Trophoblast cell (in vitro differentiated cells and primary cell): ENCODE results near the gene MAN1C1.
A peak's percentile ranks its signal among the peaks of the same experiment; 100 is the strongest.

Experiments
- DNase-seq, 2 donors: peaks; one replicate each; pipeline ENCODE4 v3.0.0-alpha.2; 2016
- H2AFZ ChIP-seq: 2 replicates; pipeline ENCODE4 v1.6.1; 2013; ENCODE audit warnings: low read length, moderate library complexity, mild to moderate bottlenecking; ENCODE audit not compliant: insufficient read depth, poor library complexity
- H2AK5ac ChIP-seq: 2 replicates; pipeline ENCODE4 v1.6.1; 2013; ENCODE audit warnings: mild to moderate bottlenecking, low read length
- H2BK120ac ChIP-seq: 2 replicates; pipeline ENCODE4 v1.6.1; 2013; ENCODE audit warnings: low read length, mild to moderate bottlenecking, moderate library complexity; ENCODE audit not compliant: insufficient read depth, poor library complexity
- H2BK12ac ChIP-seq: 2 replicates; pipeline ENCODE4 v1.6.1; 2013; ENCODE audit warnings: mild to moderate bottlenecking, low read length, moderate library complexity
- H2BK5ac ChIP-seq: 2 replicates; pipeline ENCODE4 v1.6.1; 2013; ENCODE audit warnings: low read length, low read depth, moderate library complexity, mild to moderate bottlenecking; ENCODE audit not compliant: poor library complexity
- H3K14ac ChIP-seq: 2 replicates; pipeline ENCODE4 v1.6.1; 2013; ENCODE audit warnings: mild to moderate bottlenecking, low read length
- H3K18ac ChIP-seq: 2 replicates; pipeline ENCODE4 v1.6.1; 2013; ENCODE audit warnings: mild to moderate bottlenecking, low read length
- H3K23ac ChIP-seq: 2 replicates; pipeline ENCODE4 v1.6.1; 2013; ENCODE audit warnings: low read length
- H3K27ac ChIP-seq: 2 replicates; pipeline ENCODE4 v1.5.1; 2013; ENCODE audit warnings: low read depth, mild to moderate bottlenecking, inconsistent platforms, low read length, moderate library complexity
- H3K27me3 ChIP-seq: 2 replicates; pipeline ENCODE4 v1.6.1; 2013; ENCODE audit warnings: inconsistent platforms, mild to moderate bottlenecking, low read length, moderate library complexity; ENCODE audit not compliant: insufficient read depth
- H3K36me3 ChIP-seq, 2 experiments: 1 replicate in 1 of 2; 2 replicates in 1 of 2; pipeline ENCODE4 v1.6.1; 2013; ENCODE audit warnings: low read length in 2 of 2, mild to moderate bottlenecking in 2 of 2, moderate library complexity in 1 of 2; ENCODE audit not compliant: insufficient read depth in 2 of 2, control insufficient read depth in 1 of 2
- H3K4ac ChIP-seq: 2 replicates; pipeline ENCODE4 v1.6.1; 2013; ENCODE audit warnings: low read depth, mild to moderate bottlenecking, low read length, moderate library complexity
- H3K4me1 ChIP-seq, 2 experiments: 1 replicate in 1 of 2; 2 replicates in 1 of 2; pipeline ENCODE4 v1.6.1; 2013; ENCODE audit warnings: low read length in 2 of 2, mild to moderate bottlenecking in 2 of 2, moderate library complexity in 1 of 2; ENCODE audit not compliant: insufficient read depth in 2 of 2, control insufficient read depth in 1 of 2
- H3K4me2 ChIP-seq: 2 replicates; pipeline ENCODE4 v1.6.1; 2013; ENCODE audit warnings: inconsistent platforms, mild to moderate bottlenecking, low read length, moderate library complexity
- H3K4me3 ChIP-seq: 2 replicates; pipeline ENCODE4 v1.5.1; 2013; ENCODE audit warnings: mild to moderate bottlenecking, low read depth, low read length, inconsistent platforms
- H3K79me1 ChIP-seq: one replicate; pipeline ENCODE4 v1.6.1; 2013; ENCODE audit warnings: low read length
- H3K79me2 ChIP-seq: 2 replicates; pipeline ENCODE4 v1.6.1; 2013; ENCODE audit warnings: low read length, mild to moderate bottlenecking; ENCODE audit not compliant: control insufficient read depth, insufficient read depth, poor library complexity
- H3K9ac ChIP-seq: 2 replicates; pipeline ENCODE4 v1.6.1; 2013; ENCODE audit warnings: mild to moderate bottlenecking, low read length
- H3K9me3 ChIP-seq: 2 replicates; pipeline ENCODE4 v1.6.1; 2013; ENCODE audit warnings: low read depth, mild to moderate bottlenecking, control low read depth, inconsistent platforms, low read length; ENCODE audit not compliant: insufficient read depth
- H4K12ac ChIP-seq: 2 replicates; pipeline ENCODE4 v1.6.1; 2013; ENCODE audit warnings: low read depth, mild to moderate bottlenecking, low read length, moderate library complexity
- H4K8ac ChIP-seq: 2 replicates; pipeline ENCODE4 v1.6.1; 2013; ENCODE audit warnings: low read depth, mild to moderate bottlenecking, low read length, moderate library complexity
- H4K91ac ChIP-seq: one replicate; pipeline ENCODE4 v1.6.1; 2013; ENCODE audit warnings: low read depth, mild to moderate bottlenecking, low read length, moderate library complexity
- WGBS: extraction: QIAGEN DNeasy Blood & Tissue Kit; methylation state at CpG from one replicate; pipeline ENCODE4 v1.1.7; 2013; ENCODE audit warnings: missing lambda C conversion rate; ENCODE audit not compliant: insufficient read length, insufficient coverage; ENCODE audit errors: extremely low coverage; 5-methylcytosine and 5-hydroxymethylcytosine counted together

MAN1C1 gene

DNA sequence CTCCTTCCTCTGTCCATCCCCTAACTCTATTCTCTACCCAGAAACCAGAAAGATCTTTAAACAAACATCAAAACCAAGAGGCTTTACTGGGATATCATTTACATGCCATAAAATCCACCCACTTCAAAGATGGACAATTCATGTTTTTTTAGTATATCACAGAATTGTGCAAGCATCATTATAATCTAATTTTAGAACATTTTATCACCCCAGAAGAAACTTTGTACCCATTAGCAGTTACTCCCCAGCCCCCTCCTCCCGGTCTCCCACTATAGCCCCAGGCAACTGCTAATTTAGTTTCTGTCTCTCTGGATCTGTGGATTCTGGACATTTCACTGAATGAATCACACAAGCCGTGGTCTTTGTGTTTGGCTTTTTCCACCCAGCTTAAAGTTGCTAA lies 178.6 kb downstream of the MAN1C1 start:
- H2AK5ac ChIP-seq, result no peak overlapping the region
- peaks cover 3% of the 10 kb centered on the region for H3K79me1 ChIP-seq
- H3K9me3 ChIP-seq, result peaks cover 3% of the 10 kb centered on the region
- no peak overlapping the region for H2BK12ac ChIP-seq
- H3K18ac ChIP-seq, result no peak overlapping the region
- H3K4ac ChIP-seq, result no peak overlapping the region
- DNase-seq, result no peak
- H3K27me3 ChIP-seq, result no peaks in the 10 kb centered on the region
- H3K23ac ChIP-seq, result no peak overlapping the region
- H3K4me1 ChIP-seq, result peaks cover 4 to 5% of the 10 kb centered on the region in 2 experiments
- no peak overlapping the region for H2BK5ac ChIP-seq
- H4K12ac ChIP-seq, result no peak overlapping the region
- peaks cover 3% of the 10 kb centered on the region for H3K79me2 ChIP-seq
- no peak overlapping the region for H4K8ac ChIP-seq
- H3K4me2 ChIP-seq, result no peak overlapping the region
- H3K4me3 ChIP-seq, result no peak overlapping the region
- H3K27ac ChIP-seq, result no peak overlapping the region
- H2AFZ ChIP-seq, result no peak overlapping the region
- no peak overlapping the region for H2BK120ac ChIP-seq
- H3K14ac ChIP-seq, result no peak overlapping the region
- no peak overlapping the region for H4K91ac ChIP-seq
- no peak overlapping the region for H3K9ac ChIP-seq
- WGBS, result no CpG with 5 or more reads among the region's 2 CpGs
- H3K36me3 ChIP-seq, result no peaks in the 10 kb centered on the region

DNA sequence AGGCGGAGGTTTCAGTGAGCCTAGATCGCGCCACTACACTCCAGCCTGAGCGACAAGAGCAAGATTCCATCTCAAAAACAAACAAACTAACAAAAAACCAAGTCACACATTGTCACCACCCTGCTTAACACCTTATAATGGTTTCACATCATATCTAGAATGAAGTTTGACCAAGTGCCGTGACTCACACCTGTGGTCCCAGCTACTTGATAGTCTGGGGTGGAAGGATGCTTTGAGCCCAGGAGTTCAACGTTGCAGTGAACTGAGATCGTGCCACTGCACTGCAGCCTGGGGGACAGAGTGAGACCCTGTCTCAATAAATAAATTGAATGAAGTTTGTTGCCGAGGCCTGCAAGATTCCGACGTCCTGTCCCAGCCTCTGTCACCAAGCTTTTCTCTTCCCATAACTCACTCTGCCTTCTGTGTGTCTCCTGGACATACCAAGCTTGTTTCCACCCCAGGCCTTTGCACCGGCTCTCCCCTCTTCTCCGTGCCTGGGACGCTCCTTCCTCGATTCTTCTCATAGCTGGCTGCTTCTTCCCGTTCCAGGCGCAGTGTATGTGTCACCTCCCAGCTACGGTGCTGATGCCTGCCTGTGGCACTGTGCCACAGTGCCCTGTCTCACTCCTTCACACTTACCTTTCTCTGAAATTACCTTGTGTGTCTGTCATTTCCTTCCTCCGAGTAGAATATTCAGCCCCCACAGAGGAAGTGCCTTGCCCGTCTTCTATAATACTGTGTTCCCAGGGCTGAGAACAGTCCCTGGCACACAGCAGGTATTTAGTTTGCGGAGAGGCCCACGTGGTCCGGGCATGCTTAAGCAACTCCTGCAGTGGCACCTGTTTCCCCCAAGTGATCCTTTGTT lies 179.6 kb downstream of the MAN1C1 start:
- Histone ChIP-seq H2BK120ac (no peak overlapping the region), H2AFZ (no peak overlapping the region), H2AK5ac (no peak overlapping the region), H3K36me3 (no peaks in the 10 kb centered on the region), H3K79me2 (peaks cover 4% of the 10 kb centered on the region), H4K8ac (no peak overlapping the region), H2BK12ac (no peak overlapping the region), H3K27ac (no peak overlapping the region), H2BK5ac (no peak overlapping the region), H3K4me2 (no peak overlapping the region), H4K12ac (no peak overlapping the region), H3K18ac (no peak overlapping the region), H3K79me1 (peaks cover 3% of the 10 kb centered on the region), H3K9ac (no peak overlapping the region), H3K4ac (no peak overlapping the region), H3K14ac (no peak overlapping the region), H4K91ac (no peak overlapping the region), H3K4me1 (peaks cover 11% of the 10 kb centered on the region in 2 experiments), H3K9me3 (no peaks in the 10 kb centered on the region), H3K23ac (no peak overlapping the region), H3K27me3 (no peaks in the 10 kb centered on the region), H3K4me3 (no peak overlapping the region)
- no CpG with 5 or more reads among the region's 22 CpGs for WGBS
- DNase-seq, result peak in 1 of 2 donors; percentile 71

DNA sequence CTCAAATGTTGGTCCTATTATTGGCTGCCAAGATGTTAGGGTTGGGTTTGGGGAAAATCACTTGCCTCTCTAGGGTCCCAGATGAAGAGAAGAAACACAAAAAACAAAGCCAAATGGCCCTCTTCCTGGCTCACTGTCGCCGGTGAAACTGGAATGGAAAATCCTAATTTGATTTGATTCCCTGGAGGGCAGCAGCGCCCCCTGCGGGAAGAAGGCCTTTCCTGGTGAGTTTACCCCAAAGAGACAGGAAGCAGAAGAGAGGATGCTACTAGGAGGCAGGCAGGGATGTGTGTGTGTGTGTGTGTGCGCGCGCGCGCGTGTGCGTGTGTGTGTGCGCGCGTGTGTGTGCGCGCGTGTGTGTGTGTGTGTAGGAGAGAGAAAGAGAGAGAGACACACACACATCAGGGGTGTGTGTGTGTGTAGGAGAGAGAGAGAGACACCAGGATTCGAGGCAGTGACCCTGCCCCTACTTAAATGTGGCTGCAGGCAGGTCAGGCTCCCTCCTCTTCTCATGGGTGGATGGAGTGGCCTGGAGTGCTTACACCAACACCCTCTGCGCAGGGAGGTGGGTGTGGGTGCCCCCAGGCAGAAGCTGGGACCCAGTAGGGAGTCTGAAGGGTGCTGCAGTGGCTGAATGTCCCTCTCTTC lies 180.3 kb downstream of the MAN1C1 start:
- H3K4me2 ChIP-seq, result no peak overlapping the region
- peaks cover 3% of the 10 kb centered on the region for H3K79me1 ChIP-seq
- no peak overlapping the region for H3K23ac ChIP-seq
- H3K4ac ChIP-seq, result no peak overlapping the region
- H3K18ac ChIP-seq, result no peak overlapping the region
- no peak overlapping the region for H4K8ac ChIP-seq
- no peak overlapping the region for H2BK12ac ChIP-seq
- H2BK5ac ChIP-seq, result no peak overlapping the region
- no peak overlapping the region for H2BK120ac ChIP-seq
- no peak overlapping the region for H2AFZ ChIP-seq
- no peak overlapping the region for H4K12ac ChIP-seq
- H3K4me1 ChIP-seq, result peaks cover 11% of the 10 kb centered on the region in 2 experiments
- DNase-seq, result peak; percentile 59 to 91
- no peak overlapping the region for H3K9ac ChIP-seq
- no peak overlapping the region for H2AK5ac ChIP-seq
- no peak overlapping the region for H4K91ac ChIP-seq
- no CpG with 5 or more reads among the region's 19 CpGs for WGBS
- H3K27me3 ChIP-seq, result no peaks in the 10 kb centered on the region
- no peaks in the 10 kb centered on the region for H3K36me3 ChIP-seq
- H3K79me2 ChIP-seq, result peaks cover 4% of the 10 kb centered on the region
- H3K14ac ChIP-seq, result no peak overlapping the region
- H3K9me3 ChIP-seq, result no peaks in the 10 kb centered on the region
- H3K27ac ChIP-seq, result no peak overlapping the region
- H3K4me3 ChIP-seq, result no peak overlapping the region

DNA sequence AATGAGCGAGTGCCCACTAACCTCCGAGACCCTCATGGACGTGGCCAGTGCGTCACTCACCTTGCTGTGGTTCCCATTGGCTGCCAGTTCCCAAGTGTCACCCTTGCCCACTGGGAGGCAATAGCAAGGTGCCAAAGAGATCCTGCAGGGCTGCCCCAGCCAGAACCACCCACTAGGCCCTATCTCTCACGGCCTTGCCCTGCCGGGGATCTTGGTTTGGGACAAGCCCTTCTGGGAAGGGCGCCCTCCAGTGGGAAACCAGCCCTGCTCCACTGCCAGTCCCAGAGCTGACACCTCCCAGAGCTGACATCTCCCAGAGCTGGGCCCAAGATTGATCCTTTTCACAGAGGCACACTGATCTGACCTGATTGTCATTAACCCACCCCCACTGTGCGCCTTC lies 181.3 kb downstream of the MAN1C1 start:
- Histone ChIP-seq H2BK5ac (no peak overlapping the region), H3K14ac (no peak overlapping the region), H3K27ac (no peak overlapping the region), H4K12ac (no peak overlapping the region), H2BK12ac (no peak overlapping the region), H3K27me3 (no peaks in the 10 kb centered on the region), H3K36me3 (no peaks in the 10 kb centered on the region), H3K4me2 (no peak overlapping the region), H3K23ac (no peak overlapping the region), H4K8ac (no peak overlapping the region), H3K4me3 (no peak overlapping the region), H3K79me2 (peaks cover 4% of the 10 kb centered on the region), H3K79me1 (peaks cover 3% of the 10 kb centered on the region), H3K4ac (no peak overlapping the region), H3K9me3 (no peaks in the 10 kb centered on the region), H2BK120ac (no peak overlapping the region), H2AK5ac (peak overlapping the region; percentile 4), H3K9ac (no peak overlapping the region), H4K91ac (no peak overlapping the region), H3K4me1 (peaks cover 11 to 13% of the 10 kb centered on the region in 2 experiments), H2AFZ (no peak overlapping the region), H3K18ac (no peak overlapping the region)
- WGBS, result no CpG with 5 or more reads among the region's 8 CpGs
- DNase-seq, result peak in 1 of 2 donors; percentile 40
